Raji (cell line): Measurements from ENCODE around the gene CSNK1D.

Experiments used
- POLR2A ChIP-seq: IDR thresholded peaks from 2 replicates; pipeline ENCODE4 v1.6.1; 2011; ENCODE audit warnings: low read depth, low read length, control low read depth; ENCODE audit not compliant: insufficient read depth

CSNK1D gene

GRCh38 chr17:82273327-82274133, at the start of gene CSNK1D:
CSNK1D (minus strand) TSS chr17:82273700; CDS start chr17:82273381, 319 bp downstream.
- TF ChIP-seq POLR2A, result peak; percentile 67

- no peak for TF ChIP-seq POLR2A
Measured at GRCh38 chr17:82322526-82323453, 49.3 kb upstream of the CSNK1D start.

- no peak for TF ChIP-seq POLR2A
Measured at GRCh38 chr17:82321947-82322466, 48.5 kb upstream of the CSNK1D start.

- TF ChIP-seq POLR2A, result no peak
Measured at GRCh38 chr17:82320956-82321927, 47.7 kb upstream of the CSNK1D start.

GRCh38 chr17:82320140-82320840, 46.8 kb upstream of the CSNK1D start:
- no peak for TF ChIP-seq POLR2A

- no peak for TF ChIP-seq POLR2A
Measured at GRCh38 chr17:82319619-82320062, 46.1 kb upstream of the CSNK1D start.

- TF ChIP-seq POLR2A, result no peak
Measured at GRCh38 chr17:82318772-82319606, 45.5 kb upstream of the CSNK1D start.

GRCh38 chr17:82318169-82318498, 44.6 kb upstream of the CSNK1D start:
- TF ChIP-seq POLR2A, result no peak

- TF ChIP-seq POLR2A, result no peak
Measured at GRCh38 chr17:82317394-82318168, 44.1 kb upstream of the CSNK1D start, which contains the start of gene CD7. CD7 (minus strand) TSS chr17:82317608; CDS start chr17:82317495, 113 bp downstream.

- no peak for TF ChIP-seq POLR2A
Measured at GRCh38 chr17:82316651-82317393, 43.3 kb upstream of the CSNK1D start.

GRCh38 chr17:82315703-82316358, 42.3 kb upstream of the CSNK1D start:
- TF ChIP-seq POLR2A, result no peak
